Right lobe of liver (tissue), 4 donors: ENCODE results near the gene TMEM80.

Experiments used
- POLR2A ChIP-seq: fragments of 450-650 bp; IDR thresholded peaks from one replicate; pipeline ENCODE4 v1.6.1; 2017; ENCODE audit warnings: antibody characterized with exemption, mild to moderate bottlenecking
- TF ChIP-seq, protein P1 (sequence below), 4 donors: fragments of 200-600 bp in 3 of 4; fragments of 450-650 bp in 1 of 4; IDR thresholded peaks; one replicate each; pipeline versions ENCODE4 v1.5.1 to v1.8.0; 2016 to 2022; ENCODE audit warnings: antibody characterized with exemption in 4 of 4, mild to moderate bottlenecking in 2 of 4
- donor health status: DM: no; HTN: no; CAD: no.
- donor health status: DM: no; HTN: no; CAD: no.
- donor health status: DM: no; HTN: yes; CAD: no.

DNA sequence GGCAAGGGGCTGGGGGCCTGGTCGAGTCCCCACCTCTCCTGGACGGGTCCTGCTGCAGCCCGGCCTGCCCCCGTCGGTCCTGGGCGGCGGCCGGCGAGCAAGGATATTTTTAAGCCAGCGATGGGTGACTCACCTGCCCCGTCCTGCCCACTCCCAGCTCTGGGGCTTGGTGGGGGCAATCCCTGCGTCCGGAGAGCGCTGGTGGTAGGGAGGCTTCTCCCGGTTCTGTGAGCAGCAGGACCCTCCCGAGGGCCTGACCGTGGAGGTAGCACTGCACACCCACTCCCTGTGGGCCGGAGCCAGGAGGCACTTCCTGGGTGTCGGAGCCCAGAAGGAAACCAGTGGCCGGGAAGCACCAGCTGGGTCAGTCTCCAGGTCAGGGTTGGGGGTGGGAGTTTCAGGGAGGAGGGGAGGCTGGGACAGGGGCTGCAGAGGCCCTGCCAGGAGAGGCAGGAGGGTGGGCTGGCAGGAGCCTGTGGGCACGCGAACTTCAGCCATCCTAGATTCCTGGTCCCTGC is 10.9 kb downstream of the TMEM80 start:
- TF ChIP-seq, protein P1, sequence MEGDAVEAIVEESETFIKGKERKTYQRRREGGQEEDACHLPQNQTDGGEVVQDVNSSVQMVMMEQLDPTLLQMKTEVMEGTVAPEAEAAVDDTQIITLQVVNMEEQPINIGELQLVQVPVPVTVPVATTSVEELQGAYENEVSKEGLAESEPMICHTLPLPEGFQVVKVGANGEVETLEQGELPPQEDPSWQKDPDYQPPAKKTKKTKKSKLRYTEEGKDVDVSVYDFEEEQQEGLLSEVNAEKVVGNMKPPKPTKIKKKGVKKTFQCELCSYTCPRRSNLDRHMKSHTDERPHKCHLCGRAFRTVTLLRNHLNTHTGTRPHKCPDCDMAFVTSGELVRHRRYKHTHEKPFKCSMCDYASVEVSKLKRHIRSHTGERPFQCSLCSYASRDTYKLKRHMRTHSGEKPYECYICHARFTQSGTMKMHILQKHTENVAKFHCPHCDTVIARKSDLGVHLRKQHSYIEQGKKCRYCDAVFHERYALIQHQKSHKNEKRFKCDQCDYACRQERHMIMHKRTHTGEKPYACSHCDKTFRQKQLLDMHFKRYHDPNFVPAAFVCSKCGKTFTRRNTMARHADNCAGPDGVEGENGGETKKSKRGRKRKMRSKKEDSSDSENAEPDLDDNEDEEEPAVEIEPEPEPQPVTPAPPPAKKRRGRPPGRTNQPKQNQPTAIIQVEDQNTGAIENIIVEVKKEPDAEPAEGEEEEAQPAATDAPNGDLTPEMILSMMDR (IDR thresholded peaks at IDR 0.05), result no peak
- no peak for TF ChIP-seq POLR2A
